ENCODE data around the gene RFC2. TPM values are rescaled to one million over a fixed set of nuclear protein-coding genes. Genes with fewer than 3 reads are reported as not detected.

The RFC2 gene
- total and polyA plus RNA-seq, 2 of the 8 experiments (the other 6 are each of a cell fraction or from before 2014, with no cell fraction given) = 52.9 to 85.4 TPM

GRCh38 chr7:74258639-74259038 is 4.4 kb upstream of the RFC2 start (continued):
- no peak for TF ChIP-seq CHD7 (IDR thresholded peaks at IDR 0.05; ENCODE audit: insufficient replicate concordance, low read length)
- TF ChIP-seq SIRT6 (IDR thresholded peaks at IDR 0.05; ENCODE audit: low read length) = no peak

Measured in H1 (cell line).